AG09319 (cell line): ENCODE measurements around the gene MCM10.
"Not testable (repeated sequence)": the region's sequence is repeated elsewhere in the genome, so short reads cannot be mapped to it uniquely, and the experiment has no call there.

ENCODE experiments used
- DNase-seq: peaks from one replicate; pipeline ENCODE4 v3.0.0-alpha.2; 2010; ENCODE audit warnings: low read depth; ENCODE audit errors: extremely low read depth
- CTCF ChIP-seq: IDR thresholded peaks from 2 replicates; pipeline ENCODE4 v1.5.1; 2011; ENCODE audit warnings: low read depth, mild to moderate bottlenecking, inconsistent platforms, low read length, moderate library complexity

The MCM10 gene

GRCh38 chr10:13231190-13231589 is 69.8 kb downstream of the MCM10 start:
- no peak for TF ChIP-seq CTCF
- DNase-seq, result no peak

- no peak for TF ChIP-seq CTCF
These were observed 70.5 kb downstream of the MCM10 start for GRCh38 chr10:13231808-13232207.

GRCh38 chr10:13233358-13233757 is 72.0 kb downstream of the MCM10 start:
- DNase-seq, result no peak
- TF ChIP-seq CTCF, result no peak

More at GRCh38 chr10:13231808-13232207, 70.5 kb downstream of the MCM10 start:
- no peak for DNase-seq

- no peak for TF ChIP-seq CTCF
- DNase-seq, result no peak
These were observed 72.8 kb downstream of the MCM10 start, which contains the start of gene UCMA for GRCh38 chr10:13234172-13234571. Gene UCMA, minus strand, starts transcription at chr10:13234374. Its CDS starts 116 bp downstream, at chr10:13234258.

GRCh38 chr10:13234736-13235135 is 73.4 kb downstream of the MCM10 start:
- DNase-seq, result not testable (repeated sequence)

- TF ChIP-seq CTCF, result no peak
- DNase-seq, result no peak
These were observed 75.3 kb downstream of the MCM10 start for GRCh38 chr10:13236638-13237037.

GRCh38 chr10:13238271-13239077 is 77.1 kb downstream of the MCM10 start:
- TF ChIP-seq CTCF, result no peak
- no peak for DNase-seq

GRCh38 chr10:13239923-13240322 is 78.6 kb downstream of the MCM10 start:
- no peak for DNase-seq
- TF ChIP-seq CTCF, result no peak
